HG03175 (cell line): ENCODE results near the gene ARMS2.

ENCODE experiments used
- ATAC-seq: cut with Tn5 transposase; IDR thresholded peaks from one replicate; pipeline ENCODE4 v1.9.1; 2021; ENCODE audit warnings: mild to moderate bottlenecking, moderate library complexity; ENCODE audit not compliant: unreplicated experiment

Gene ARMS2

GRCh38 chr10:122469848-122470247 is 15.4 kb downstream of the ARMS2 start:
- ATAC-seq, result no peak

- ATAC-seq, result no peak
Observed at GRCh38 chr10:122471531-122472177, 17.2 kb downstream of the ARMS2 start.

- ATAC-seq, result no peak
Observed at GRCh38 chr10:122473116-122473515, 18.7 kb downstream of the ARMS2 start.

GRCh38 chr10:122474131-122474818 is 19.8 kb downstream of the ARMS2 start:
- ATAC-seq, result no peak

GRCh38 chr10:122475100-122475499 is 20.6 kb downstream of the ARMS2 start:
- no peak for ATAC-seq

GRCh38 chr10:122475591-122476332 is 21.3 kb downstream of the ARMS2 start:
- ATAC-seq, result no peak

- no peak for ATAC-seq
Observed at GRCh38 chr10:122476333-122476695, 21.9 kb downstream of the ARMS2 start.

GRCh38 chr10:122477436-122477835 is 23.0 kb downstream of the ARMS2 start:
- ATAC-seq, result no peak

GRCh38 chr10:122478971-122479370 is 24.5 kb downstream of the ARMS2 start:
- ATAC-seq, result no peak

- no peak for ATAC-seq
Observed at GRCh38 chr10:122480146-122480833, 25.8 kb downstream of the ARMS2 start.

- no peak for ATAC-seq
Observed at GRCh38 chr10:122481296-122482056, 27.0 kb downstream of the ARMS2 start.

GRCh38 chr10:122484276-122485060 is 30.0 kb downstream of the ARMS2 start:
- ATAC-seq, result no peak

- ATAC-seq, result no peak
Observed at GRCh38 chr10:122485670-122486069, 31.2 kb downstream of the ARMS2 start.

- ATAC-seq, result no peak
Observed at GRCh38 chr10:122486406-122487080, 32.1 kb downstream of the ARMS2 start.

GRCh38 chr10:122487174-122487765 is 32.8 kb downstream of the ARMS2 start:
- ATAC-seq, result no peak

- ATAC-seq, result no peak
Observed at GRCh38 chr10:122490268-122490667, 35.8 kb downstream of the ARMS2 start.

GRCh38 chr10:122490786-122491680 is 36.6 kb downstream of the ARMS2 start:
- ATAC-seq, result no peak

GRCh38 chr10:122492006-122492405 is 37.6 kb downstream of the ARMS2 start:
- ATAC-seq, result no peak
